DMS 273 (cell line): ENCODE measurements around the gene PTPRK.
A peak's percentile ranks its signal among the peaks of the same experiment; 100 is the strongest.

Experiments
- DNase-seq: peaks from one replicate; lab custom pipeline; 2025; ENCODE audit not compliant: unreplicated experiment; lab: John Stamatoyannopoulos, UW

The PTPRK gene

GRCh38 chr6:128251445-128252340, 268.7 kb downstream of the PTPRK start:
- DNase-seq = no peak

GRCh38 chr6:128250370-128251070, 269.9 kb downstream of the PTPRK start:
- no peak for DNase-seq

GRCh38 chr6:128249429-128249828, 271.0 kb downstream of the PTPRK start:
- DNase-seq = no peak

GRCh38 chr6:128246472-128247260, 273.7 kb downstream of the PTPRK start:
- DNase-seq = peak; percentile 43

GRCh38 chr6:128244751-128245405, 275.5 kb downstream of the PTPRK start:
- no peak for DNase-seq

- no peak for DNase-seq
Measured at GRCh38 chr6:128242765-128243403, 277.5 kb downstream of the PTPRK start.

- DNase-seq = no peak
Measured at GRCh38 chr6:128241216-128241615, 279.2 kb downstream of the PTPRK start.

GRCh38 chr6:128240024-128240428, 280.4 kb downstream of the PTPRK start:
- DNase-seq = no peak

- peak; percentile 38 for DNase-seq
Measured at GRCh38 chr6:128239146-128239545, 281.3 kb downstream of the PTPRK start.

GRCh38 chr6:128238225-128238624, 282.2 kb downstream of the PTPRK start:
- DNase-seq = no peak

- no peak for DNase-seq
Measured at GRCh38 chr6:128235556-128235955, 284.8 kb downstream of the PTPRK start.

- DNase-seq = peak; percentile 98
Measured at GRCh38 chr6:128233531-128233930, 286.9 kb downstream of the PTPRK start.

- DNase-seq = no peak
Measured at GRCh38 chr6:128230267-128230989, 290.0 kb downstream of the PTPRK start.

- no peak for DNase-seq
Measured at GRCh38 chr6:128225612-128226011, 294.8 kb downstream of the PTPRK start.

- DNase-seq = no peak
Measured at GRCh38 chr6:128216917-128217316, 303.5 kb downstream of the PTPRK start.

GRCh38 chr6:128209771-128210170, 310.6 kb downstream of the PTPRK start:
- DNase-seq = no peak

GRCh38 chr6:128208851-128209580, 311.4 kb downstream of the PTPRK start:
- no peak for DNase-seq

GRCh38 chr6:128208078-128208477, 312.3 kb downstream of the PTPRK start:
- DNase-seq = no peak
